Glutamatergic neuron (in vitro differentiated cells): Measurements from ENCODE around the gene BUB3. TPM values are rescaled to one million over a fixed set of nuclear protein-coding genes. Genes with fewer than 3 reads are reported as not detected.

Experiments used
- DNase-seq: peaks from one replicate; pipeline ENCODE4 v3.0.0; 2022
- H3K27ac Mint-ChIP-seq: one replicate; pipeline ENCODE4 v1.8.0; 2020; ENCODE audit warnings: mild to moderate bottlenecking, mixed read lengths, inconsistent platforms; ENCODE audit not compliant: unreplicated experiment
- H3K27me3 Mint-ChIP-seq: one replicate; pipeline ENCODE4 v1.8.0; 2020; ENCODE audit warnings: mild to moderate bottlenecking, moderate library complexity, mixed read lengths, inconsistent platforms; ENCODE audit not compliant: unreplicated experiment
- H3K36me3 Mint-ChIP-seq: one replicate; pipeline ENCODE4 v1.8.0; 2020; ENCODE audit warnings: mild to moderate bottlenecking, mixed read lengths, inconsistent platforms; ENCODE audit not compliant: unreplicated experiment
- H3K4me1 Mint-ChIP-seq: one replicate; pipeline ENCODE4 v1.8.0; 2020; ENCODE audit warnings: mild to moderate bottlenecking, low read depth, mixed read lengths, inconsistent platforms; ENCODE audit not compliant: unreplicated experiment
- H3K4me3 Mint-ChIP-seq: one replicate; pipeline ENCODE4 v1.8.0; 2020; ENCODE audit warnings: mild to moderate bottlenecking, mixed read lengths, inconsistent platforms; ENCODE audit not compliant: unreplicated experiment
- H3K9me3 Mint-ChIP-seq: one replicate; pipeline ENCODE4 v1.8.0; 2020; ENCODE audit warnings: mild to moderate bottlenecking, moderate library complexity, mixed read lengths, inconsistent platforms; ENCODE audit not compliant: unreplicated experiment
- CTCF ChIP-seq: fragments of 200-600 bp; sonication (generic); IDR thresholded peaks from one replicate; pipeline ENCODE4 v1.5.0; 2021; ENCODE audit not compliant: partially characterized antibody, unreplicated experiment
- total RNA-seq: library from RNA; stranded (reverse); fragmentation: NEBNext Ultra II Directional; extraction: Animal tissue kit (Norgen Biotek cat#: 25700); gene quantifications from one replicate; pipeline ENCODE4 v1.2.1, GENCODE V29; 2021; ENCODE audit not compliant: unreplicated experiment

BUB3 gene
- total RNA-seq, 1 donor from 2014 or later, result 81.1 TPM

GRCh38 chr10:123150271-123150985 is 3.8 kb upstream of the BUB3 start:
- peaks cover 17% of the 10 kb centered on the region for H3K4me1 Mint-ChIP-seq
- DNase-seq, result no peak

GRCh38 chr10:123150986-123151736 is 3.0 kb upstream of the BUB3 start:
- Mint-ChIP-seq H3K4me3 (peak overlapping the region; percentile 80), H3K9me3 (peaks cover 12% of the 10 kb centered on the region), H3K27me3 (peaks cover 27% of the 10 kb centered on the region), H3K4me1 (peaks cover 18% of the 10 kb centered on the region), H3K27ac (no peak overlapping the region), H3K36me3 (no peaks in the 10 kb centered on the region)
- TF ChIP-seq CTCF, result no peak
- DNase-seq, result peak; percentile 54

More at GRCh38 chr10:123150271-123150985, 3.8 kb upstream of the BUB3 start:
- Mint-ChIP-seq H3K27ac (no peak overlapping the region), H3K4me3 (peak overlapping the region; percentile 80), H3K27me3 (peaks cover 30% of the 10 kb centered on the region), H3K9me3 (peaks cover 12% of the 10 kb centered on the region), H3K36me3 (no peaks in the 10 kb centered on the region)
- TF ChIP-seq CTCF, result no peak

- peak overlapping the region; percentile 63 for H3K4me3 Mint-ChIP-seq
These were observed 2.5 kb upstream of the BUB3 start for GRCh38 chr10:123151737-123152135.

GRCh38 chr10:123153486-123154091 is 613 bp upstream of the BUB3 start:
- Mint-ChIP-seq H3K27ac (peak overlapping the region; percentile 92), H3K9me3 (peaks cover 12% of the 10 kb centered on the region), H3K4me1 (peaks cover 12% of the 10 kb centered on the region), H3K36me3 (no peaks in the 10 kb centered on the region), H3K4me3 (peak overlapping the region; percentile 98), H3K27me3 (peaks cover 18% of the 10 kb centered on the region)
- DNase-seq, result no peak
- TF ChIP-seq CTCF, result no peak

More at GRCh38 chr10:123151737-123152135, 2.5 kb upstream of the BUB3 start:
- Mint-ChIP-seq H3K36me3 (no peaks in the 10 kb centered on the region), H3K4me1 (peaks cover 16% of the 10 kb centered on the region), H3K27ac (no peak overlapping the region), H3K9me3 (peaks cover 12% of the 10 kb centered on the region), H3K27me3 (peaks cover 25% of the 10 kb centered on the region)
- no peak for DNase-seq
- no peak for TF ChIP-seq CTCF
